Stimulated activated CD4-positive, alpha-beta T cell treated with anti-CD3 and anti-CD28 coated beads, Interleukin-1b, Interleukin-23, amount 100 ng/mL, for 48 hours (primary cell): Measurements from ENCODE around the gene EFS.
"Not testable (repeated sequence)": the region's sequence is repeated elsewhere in the genome, so short reads cannot be mapped to it uniquely, and the experiment has no call there.

Experiments used
- DNase-seq: peaks from one replicate; pipeline ENCODE4 v3.0.0-alpha.2; 2020

EFS gene, protein sequence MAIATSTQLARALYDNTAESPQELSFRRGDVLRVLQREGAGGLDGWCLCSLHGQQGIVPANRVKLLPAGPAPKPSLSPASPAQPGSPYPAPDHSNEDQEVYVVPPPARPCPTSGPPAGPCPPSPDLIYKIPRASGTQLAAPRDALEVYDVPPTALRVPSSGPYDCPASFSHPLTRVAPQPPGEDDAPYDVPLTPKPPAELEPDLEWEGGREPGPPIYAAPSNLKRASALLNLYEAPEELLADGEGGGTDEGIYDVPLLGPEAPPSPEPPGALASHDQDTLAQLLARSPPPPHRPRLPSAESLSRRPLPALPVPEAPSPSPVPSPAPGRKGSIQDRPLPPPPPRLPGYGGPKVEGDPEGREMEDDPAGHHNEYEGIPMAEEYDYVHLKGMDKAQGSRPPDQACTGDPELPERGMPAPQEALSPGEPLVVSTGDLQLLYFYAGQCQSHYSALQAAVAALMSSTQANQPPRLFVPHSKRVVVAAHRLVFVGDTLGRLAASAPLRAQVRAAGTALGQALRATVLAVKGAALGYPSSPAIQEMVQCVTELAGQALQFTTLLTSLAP

DNA sequence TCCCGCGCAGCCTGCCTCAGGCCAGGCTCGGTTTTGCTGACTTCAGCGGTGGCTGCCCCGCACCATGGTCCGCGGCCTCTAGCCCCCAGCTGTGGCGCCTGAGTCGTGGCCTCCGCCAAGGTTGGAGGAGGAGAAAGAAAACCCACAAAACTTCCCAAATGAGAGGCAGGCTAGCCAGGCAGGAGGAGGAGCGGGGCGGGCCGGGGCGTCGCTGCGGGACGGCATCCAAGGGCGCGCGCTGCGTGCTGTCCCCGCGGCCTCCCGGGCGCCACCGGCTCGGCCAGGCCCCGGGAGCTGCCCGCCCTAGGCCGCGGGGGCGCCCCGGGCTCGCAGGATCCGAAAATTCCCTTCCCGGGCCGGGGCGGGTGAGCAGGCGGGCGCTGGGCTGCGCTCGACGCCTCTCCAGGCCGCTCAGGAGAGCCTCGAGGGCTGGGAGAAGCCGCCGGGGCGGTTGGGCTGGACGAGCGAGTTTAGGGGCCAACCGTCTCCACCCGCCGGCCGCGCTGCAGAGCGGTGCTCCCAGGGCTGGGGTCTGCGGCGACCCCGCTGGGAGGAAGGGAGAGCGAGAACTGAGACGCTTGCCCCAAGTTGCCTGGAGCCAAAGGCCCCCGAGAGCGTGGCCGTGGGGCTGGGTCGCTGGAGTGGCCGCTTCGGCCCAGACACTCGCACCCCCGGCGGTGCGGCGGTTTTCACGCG, at the start of gene EFS:
Gene EFS (minus strand): TSS at position 137 of the 696 bp plus-strand sequence. CDS start 147 bp downstream, outside the sequence.
- DNase-seq: no peak

DNA sequence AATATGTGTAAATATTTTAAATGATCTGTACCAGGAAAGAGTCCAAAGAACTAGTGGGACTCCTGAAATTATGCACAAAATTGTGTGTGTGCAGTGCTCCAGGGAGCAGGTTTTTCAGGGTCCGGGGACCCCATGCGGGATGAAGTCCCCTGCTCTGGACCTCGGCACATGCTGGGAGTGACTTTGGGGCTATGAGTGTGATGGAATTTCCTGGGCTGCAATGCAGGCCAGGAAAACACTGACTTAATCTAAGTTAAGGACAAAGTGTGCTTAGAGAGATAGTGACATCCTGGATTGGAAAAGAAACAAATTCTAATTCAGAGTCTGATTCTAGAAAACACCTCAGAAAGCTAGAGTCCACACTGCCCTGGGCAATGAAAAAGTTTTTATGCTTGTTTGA, 49.3 kb upstream of the EFS start:
- no peak for DNase-seq

DNA sequence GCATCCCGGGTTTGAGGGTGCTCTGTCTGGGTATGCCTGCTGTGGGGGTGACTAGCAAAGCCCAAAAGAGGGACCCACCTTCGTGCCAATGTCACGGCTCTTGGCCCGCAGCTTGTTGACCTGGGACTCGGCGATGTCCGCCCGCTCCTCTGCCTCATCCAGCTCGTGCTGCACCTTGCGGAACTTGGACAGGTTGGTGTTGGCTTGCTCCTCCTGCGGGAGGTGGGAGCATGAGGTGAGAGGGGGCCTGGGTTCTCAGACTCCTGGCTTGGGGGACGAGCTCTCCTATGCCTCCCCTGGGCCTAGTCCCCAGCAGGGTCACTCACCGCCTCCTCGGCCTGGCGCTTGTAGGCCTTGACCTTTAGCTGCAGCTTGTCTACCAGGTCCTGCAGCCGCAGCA, 48.7 kb upstream of the EFS start:
- no peak for DNase-seq

DNA sequence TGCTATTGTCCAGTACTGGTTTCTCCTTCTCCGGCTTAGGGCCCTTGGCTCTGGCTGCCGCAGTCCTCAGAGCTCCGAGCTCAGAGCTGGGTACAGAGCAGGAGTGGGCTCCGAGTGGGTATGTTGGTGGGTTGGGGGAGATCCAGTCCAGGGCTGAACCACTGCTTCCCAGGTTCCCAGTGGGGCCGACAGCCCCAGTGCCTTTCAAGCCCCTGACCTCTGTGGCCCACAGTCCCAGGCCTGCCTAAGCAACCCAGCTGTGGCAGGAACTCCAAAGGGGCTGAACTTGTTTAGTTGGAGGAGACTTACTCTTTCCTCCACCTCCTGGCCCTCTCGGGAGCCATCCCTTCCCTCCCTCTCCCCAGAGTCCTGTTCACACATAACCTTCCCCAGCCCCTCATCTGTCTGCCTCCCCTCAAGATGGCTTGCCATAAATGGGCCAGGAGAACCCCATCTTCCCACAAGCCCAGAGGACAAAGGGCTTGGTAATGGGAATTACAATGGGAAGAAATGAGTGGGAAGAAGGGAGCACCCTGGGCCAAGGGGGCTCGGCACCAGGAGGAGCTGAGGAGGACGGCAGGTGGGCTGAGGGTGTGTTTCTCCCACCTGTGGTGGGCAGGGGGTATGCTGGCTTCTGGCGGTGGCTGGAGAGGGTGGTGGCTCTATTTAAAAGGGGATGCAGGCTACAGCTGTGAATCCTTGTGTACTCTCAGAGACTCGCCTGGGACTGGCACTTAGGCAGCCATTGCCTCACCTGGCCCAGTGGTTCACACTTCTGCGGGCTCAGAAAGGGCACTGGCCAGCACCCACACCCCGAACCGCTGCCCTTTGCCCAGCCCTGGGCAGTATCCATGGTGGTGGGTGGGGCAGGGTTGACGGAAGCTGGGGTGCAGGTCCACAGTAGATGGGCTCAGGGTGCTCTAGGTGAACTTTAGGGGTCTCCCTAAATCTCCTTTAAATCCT, 46.9 kb upstream of the EFS start:
- no peak for DNase-seq

DNA sequence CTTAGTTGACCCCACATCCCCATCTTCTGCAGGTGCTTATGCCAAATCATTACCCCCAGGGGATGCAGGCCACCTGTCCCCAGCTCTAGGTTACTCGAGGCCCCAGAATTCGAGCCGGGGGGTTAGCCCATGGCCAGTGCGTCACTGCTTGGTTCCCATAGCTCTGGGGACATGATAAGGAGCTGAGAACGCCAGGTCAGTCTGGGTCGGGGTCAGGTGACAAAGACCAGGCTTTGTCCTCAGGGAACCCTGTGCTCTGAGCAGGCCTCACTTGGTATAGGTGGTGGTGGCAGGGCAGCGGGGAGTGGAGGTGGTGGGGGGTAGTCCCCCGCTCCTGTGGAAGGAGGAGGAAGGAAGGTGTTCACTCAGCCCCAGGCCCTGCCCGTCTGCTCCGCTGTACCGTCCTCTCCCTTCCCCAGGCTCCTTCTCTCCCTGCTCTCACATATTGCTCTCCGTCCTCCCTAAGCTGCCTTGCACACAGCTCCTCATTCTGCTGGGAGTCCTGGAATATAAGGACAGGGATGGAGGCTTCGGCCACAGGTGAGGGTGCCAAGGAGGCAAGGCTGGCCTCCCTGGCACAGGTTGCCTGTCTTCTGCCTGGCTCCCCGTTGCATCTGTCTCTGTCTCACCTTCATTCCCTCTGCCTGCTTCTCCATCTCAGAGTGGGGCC, 45.1 kb upstream of the EFS start:
- no peak for DNase-seq

DNA sequence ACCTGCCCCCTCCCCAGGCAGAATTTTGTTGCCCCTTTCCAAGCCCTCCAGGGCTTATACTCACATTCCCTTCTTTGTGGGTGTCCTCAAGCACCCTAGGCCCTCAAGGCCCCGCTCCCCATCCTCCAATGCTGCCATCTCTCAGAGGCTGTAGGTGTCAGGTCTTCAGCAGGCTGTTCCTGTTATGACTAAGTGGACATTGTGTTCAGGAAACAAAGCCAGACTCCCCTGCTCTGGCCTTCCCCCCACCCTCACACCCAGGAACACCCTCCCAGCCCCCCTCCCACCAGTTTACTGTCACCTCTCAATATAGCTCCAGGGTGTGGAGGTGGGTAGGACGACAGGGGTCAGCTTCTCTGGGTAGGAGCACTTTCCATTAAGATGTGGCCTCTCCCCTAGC, 44.5 kb upstream of the EFS start:
- no peak for DNase-seq

DNA sequence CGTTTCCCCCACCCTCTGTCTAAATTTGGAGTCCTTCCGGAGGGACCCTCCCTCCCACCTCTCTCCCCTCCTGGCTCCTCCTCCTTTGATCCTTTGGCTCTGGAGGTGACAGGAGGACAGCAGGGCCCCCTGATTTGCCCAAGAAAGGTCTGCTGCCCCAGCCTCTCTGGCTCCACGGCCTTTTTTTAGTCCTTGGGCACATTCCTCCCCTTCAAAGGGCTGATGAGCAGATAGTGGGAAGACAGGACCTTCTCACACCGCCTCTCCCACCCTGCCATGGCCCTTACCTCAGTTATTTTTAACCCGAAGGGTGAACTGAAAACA, 43.3 kb upstream of the EFS start:
- no peak for DNase-seq

DNA sequence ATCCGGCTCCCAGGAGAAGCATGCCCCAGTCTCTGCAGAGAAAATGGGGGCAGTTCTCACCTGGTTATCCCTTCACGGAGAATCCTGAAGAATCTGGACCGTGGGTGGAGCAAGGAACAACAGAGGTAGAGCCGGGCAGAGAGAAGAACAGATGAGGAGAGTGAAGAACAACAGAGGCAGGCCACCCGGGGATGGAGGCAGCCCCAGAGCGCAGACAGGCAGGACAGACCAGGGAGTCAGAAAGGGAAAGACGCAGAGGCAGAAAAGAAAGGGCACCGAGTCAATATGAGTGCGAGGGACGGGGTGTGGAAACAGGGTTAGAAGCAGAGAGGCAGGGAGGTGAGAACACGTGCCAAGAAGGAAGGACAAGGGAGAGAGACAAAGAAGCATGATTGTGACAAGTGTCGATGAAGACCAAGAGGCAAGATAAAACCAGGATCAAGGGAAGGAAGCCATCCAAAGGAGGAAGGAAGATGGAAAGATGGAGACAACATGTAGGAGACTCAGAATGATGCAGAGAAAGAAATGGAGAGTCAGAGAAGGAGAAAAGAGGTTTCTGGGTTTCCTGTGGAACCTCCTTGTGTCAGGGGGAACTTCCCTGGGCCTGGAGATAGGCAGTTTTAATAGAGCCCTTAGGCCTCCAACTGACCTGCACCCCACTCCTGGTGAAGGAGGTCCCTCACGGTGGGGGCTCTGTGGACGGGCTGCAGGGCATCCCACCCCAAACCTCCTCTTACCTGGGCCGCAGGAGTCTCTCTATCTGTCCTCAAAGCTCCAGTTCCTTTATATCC, 42.7 kb upstream of the EFS start, which contains the start of gene MYH6:
Gene MYH6 (minus strand): TSS at position 758 of the 791 bp plus-strand sequence. CDS start 1,050 bp downstream, outside the sequence.
- no peak for DNase-seq

DNA sequence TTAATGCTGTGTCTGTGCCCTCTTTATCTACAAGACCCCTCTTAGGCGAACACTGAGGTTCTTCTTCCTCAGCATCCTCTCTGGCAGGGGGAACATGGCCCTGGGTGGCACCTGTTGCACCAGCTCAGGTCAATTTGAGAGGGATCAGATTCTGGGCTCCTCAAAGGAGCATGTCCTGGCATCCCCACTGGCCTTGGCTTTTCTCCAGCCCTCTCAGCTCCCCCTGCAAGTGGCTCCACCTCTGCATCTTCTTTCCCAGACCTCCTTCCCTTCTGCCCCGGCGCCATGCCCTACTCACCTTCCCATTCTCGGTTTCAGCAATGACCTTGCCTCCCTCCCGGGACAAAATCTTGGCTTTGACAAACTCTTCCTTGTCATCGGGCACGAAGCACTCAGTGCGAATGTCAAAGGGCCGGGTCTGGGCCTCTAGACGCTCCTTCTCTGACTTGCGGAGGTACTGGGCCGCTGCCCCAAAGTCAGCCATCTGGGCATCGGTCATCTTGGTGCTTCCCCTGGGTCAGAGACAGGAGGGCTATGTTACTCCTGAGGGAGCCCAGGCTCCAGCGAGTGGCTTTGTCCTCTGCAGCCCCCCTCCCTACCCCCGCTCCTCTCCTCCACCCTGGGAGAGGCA, 41.9 kb upstream of the EFS start:
- DNase-seq: no peak

DNA sequence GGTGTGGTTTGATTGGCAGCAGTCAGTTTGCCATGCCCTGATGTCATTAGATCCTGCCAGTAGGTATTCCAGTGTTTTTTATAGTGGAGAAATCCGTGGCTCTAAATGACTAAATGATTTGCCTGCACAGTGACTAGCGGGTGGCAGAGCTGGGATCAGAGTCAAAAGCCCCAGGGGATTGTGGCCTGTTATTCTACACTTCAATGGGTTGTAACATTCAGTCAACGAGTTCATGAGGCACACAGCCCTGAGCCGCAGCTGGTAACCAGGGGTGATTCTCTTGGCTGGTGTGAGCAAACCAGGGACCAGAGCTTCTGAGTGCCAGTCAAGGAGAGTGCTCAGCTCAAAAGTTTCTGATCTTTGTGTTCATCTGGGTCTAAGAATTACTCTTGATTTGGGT, 41.3 kb upstream of the EFS start:
- no peak for DNase-seq

DNA sequence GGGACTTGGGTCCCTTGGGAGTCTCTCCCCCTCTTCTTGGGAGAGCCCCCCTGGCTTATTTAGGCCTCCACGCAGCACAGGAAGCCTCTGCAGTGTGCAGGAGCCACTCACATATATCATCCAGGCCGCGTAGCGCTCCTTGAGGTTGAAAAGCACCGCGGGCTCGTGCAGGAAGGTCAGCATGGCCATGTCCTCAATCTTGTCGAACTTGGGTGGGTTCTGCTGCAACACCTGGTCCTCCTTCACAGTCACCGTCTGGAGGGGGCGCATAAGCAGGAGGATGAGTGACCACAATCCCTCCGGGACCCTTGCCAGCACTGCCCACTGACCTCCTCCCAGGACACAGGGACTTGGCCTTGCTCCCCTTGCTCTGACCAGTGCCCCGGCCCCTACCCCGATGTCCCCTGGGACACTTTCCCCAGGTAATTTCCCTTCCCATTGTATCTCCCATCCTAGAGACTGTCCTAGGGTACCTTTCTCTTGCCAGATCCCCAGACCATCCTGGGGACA, 40.6 kb upstream of the EFS start:
- no peak for DNase-seq

DNA sequence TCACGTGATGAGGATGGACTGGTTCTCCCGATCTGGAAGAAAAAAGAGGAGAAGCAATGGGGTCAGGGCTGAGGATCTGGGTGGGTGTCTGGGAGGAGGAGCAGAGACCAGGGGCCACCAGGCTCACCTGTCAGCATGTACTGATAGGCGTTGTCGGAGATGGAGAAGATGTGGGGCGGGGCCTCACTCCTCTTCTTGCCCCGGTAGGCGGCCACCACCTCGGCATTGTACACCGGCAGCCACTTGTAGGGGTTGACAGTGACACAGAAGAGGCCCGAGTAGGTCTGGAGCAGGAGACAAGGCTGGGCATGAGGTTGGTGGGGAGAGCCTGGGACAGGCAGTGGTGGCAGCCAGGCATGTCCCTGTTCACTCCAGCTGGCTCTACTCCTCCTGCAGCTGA, 40.1 kb upstream of the EFS start:
- DNase-seq: no peak

DNA sequence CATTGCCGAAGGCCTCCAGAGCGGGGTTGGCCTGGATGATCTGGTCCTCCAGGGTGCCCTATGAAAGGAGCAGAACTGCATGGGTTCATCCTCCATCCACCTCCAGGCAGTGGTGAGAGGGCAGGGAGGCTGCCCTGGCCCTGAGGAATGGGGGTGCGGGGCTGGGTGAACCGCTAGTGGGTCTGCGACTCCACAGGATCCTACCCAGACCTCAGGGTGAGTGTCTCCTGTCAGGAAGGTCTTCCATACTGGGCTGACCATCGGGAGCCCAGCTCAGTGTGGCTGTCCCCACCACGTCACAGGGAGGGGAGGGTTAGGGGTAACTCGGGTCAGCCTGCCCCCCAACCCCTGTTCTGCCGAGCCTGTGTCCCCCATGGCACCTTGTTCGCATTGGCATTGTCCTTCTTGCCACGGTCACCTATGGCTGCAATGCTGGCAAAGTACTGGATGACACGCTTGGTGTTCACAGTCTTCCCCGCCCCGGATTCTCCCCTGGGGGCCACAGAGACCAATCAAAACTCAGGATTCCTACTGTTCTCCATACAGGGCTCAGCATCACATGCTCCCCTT, 39.4 kb upstream of the EFS start:
- DNase-seq: no peak

DNA sequence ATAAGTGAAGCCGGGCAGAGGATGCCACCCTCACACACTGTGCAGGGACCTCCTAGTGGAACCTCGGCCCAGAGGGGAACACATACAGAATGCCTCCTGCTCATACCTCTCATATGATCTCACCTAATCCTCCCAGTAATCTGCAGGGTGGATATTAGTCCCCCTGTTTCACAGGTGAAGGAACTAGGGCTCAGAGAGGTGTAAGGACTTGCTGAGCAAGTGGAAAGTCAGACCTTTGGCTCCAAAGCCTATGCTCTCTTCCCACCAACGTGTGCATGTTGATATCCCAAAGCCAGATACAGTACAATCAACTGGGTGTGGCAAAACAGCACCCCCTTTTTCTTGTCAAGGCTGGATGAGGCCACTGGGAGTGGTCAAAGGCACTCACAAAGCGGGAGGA, 38.9 kb upstream of the EFS start:
- DNase-seq: no peak

DNA sequence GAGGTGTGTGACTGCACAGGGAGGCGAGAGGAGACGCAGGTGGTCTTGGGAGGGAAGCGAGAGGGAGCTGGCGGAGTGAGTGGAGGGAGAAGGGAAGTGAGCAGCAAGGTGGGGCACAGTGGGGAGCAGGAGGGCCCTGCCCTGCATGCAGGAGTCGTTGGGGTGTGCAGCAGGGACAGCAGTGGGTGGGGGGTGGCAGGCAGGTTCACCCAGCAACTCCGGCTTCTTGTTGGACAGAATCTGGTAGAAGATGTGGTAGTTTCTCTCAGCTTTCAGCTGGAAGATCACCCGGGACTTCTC, 38.1 kb upstream of the EFS start:
- DNase-seq: no peak

DNA sequence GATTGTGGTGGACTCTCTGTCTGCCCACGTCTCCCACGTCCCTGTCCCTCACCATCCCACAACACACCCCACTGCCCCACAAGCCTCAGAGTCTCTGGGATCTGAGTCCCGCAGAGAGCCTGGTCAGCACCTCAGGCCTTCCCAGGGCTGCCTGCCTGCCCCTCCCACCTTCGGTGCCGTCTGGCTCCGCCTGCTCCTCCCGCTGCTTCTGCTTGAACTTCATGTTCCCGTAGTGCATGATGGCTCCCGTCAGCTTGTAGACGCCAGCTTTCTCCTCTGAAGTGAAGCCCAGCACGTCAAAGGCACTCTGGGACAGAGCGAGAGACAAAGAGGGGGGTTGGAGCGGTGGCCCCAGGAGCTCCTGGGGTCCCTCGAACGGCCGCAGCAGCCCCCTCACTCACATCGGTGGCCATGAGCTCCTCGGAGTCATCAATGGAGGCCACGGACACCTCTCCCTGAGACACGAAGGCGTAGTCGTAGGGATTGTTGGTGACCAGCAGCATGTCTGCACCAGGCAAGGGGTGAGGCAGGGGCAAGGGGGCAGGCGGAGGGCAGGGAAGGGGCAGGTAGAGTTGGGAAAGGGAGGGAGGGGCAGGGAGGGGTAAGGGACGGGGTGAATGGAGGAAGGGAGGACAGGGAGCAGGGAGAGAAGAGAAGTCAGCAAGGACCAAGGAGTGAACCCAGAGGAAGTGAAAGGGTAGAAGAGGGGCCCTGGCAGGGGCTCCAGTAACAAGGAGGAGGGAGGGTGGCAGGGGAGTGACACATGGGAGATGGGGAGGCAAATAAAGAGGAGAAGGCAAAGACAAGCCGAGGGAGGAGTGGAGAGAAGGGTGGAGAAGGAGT, 37.5 kb upstream of the EFS start:
- DNase-seq: no peak

DNA sequence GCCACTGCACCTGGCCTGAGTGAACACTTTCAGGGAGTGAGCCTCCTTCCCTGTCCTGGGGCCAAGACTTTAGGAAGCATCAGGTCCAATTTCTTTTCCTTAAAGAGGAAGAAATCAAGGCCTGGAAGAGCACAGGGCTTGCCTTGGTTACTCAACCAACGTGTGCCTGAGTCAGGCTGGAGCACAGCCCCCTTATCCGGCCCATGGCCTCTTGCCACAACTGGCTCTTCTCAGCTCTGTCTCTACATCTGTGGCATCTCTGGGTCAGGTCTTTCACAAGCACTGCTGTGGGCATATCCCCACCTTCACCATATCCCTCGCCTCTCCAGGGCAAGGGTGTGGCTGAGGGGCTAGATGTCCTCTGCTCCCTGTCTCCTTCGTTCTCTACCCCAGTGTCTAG, 36.3 kb upstream of the EFS start:
- DNase-seq: no peak

DNA sequence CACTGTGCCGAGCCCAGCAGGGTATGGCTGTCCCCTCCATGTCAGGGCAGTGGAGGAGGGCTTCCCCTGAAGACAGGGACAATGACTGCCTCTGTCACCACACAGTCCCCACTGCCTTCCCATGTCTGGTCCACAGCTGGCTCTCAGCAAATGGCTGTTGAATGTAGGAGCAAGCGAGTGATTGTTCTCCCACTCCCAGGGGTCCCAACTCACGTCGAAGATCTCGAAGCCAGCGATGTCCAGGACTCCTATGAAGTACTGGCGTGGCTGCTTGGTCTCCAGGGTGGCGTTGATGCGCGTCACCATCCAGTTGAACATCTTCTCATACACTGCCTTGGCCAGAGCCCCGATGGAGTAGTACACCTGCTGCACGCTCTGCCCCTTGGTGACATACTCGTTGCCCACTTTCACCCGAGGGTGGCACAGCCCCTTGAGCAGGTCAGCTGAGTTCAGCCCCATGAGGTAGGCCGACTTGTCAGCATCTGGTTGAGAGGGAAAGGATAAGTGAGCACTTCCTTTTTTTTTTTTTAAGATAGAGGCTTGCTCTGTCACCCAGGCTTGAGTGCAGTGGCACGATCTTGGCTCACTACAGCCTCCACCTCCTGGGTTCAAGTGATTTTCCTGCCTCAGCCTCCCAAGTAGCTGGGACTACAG, 35.7 kb upstream of the EFS start:
- DNase-seq: not testable (repeated sequence)

DNA sequence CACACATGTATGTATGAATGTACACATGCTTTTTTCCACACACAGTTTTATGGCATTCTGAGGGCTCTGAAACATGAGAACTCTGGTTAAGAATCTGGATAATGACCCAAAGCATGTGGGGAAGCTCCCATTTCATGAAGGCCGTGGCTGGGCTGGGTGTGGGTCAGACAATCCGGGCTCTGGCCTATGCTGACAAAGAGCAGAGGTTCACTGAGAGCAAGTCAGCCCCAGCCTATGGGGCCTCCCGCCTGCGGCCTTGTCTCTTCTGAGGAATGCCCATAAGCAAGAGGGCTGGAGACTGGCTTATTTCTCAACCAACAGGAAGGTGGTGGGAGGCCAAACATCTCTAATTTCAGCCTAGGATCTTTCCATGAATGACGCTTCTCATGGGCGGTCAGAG, 34.6 kb upstream of the EFS start:
- no peak for DNase-seq
